ENCODE data around the gene SSTR5.

SSTR5 gene

DNA sequence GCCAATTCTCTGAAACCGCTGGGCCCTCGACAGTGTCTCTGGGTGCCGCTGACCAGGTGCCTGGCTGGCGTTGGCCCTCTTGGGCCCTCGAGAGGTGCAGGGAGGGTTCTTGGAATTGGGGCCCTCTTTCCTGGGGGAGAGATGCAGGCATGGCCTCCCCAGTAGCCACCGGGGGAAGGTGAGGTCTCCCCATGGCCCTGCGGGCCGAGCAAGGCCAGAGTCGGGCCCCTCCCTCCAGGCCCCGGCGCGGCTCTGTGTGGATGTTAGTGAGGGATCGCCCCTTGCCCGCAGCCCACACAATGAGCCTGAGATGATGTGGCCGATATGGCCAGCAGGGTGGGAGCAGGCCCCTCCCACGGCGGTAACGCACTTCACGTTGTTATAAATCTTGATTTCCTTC, 46.6 kb downstream of the SSTR5 start:
- H3K36me3 ChIP-seq (ENCODE audit: insufficient read depth, low read length): no peaks in the 10 kb centered on the region
- H3K4me1 ChIP-seq (ENCODE audit: insufficient read depth, low read length): peaks cover 23% of the 10 kb centered on the region
- no peaks in the 10 kb centered on the region for H3K9me3 ChIP-seq (ENCODE audit: low read length)
- H3K27me3 ChIP-seq (ENCODE audit: insufficient read depth, low read length): peaks cover 13% of the 10 kb centered on the region
- no peak overlapping the region for H3K4me3 ChIP-seq (ENCODE audit: low read length)
- no peak overlapping the region for H2AFZ ChIP-seq (ENCODE audit: low read depth, low read length)

DNA sequence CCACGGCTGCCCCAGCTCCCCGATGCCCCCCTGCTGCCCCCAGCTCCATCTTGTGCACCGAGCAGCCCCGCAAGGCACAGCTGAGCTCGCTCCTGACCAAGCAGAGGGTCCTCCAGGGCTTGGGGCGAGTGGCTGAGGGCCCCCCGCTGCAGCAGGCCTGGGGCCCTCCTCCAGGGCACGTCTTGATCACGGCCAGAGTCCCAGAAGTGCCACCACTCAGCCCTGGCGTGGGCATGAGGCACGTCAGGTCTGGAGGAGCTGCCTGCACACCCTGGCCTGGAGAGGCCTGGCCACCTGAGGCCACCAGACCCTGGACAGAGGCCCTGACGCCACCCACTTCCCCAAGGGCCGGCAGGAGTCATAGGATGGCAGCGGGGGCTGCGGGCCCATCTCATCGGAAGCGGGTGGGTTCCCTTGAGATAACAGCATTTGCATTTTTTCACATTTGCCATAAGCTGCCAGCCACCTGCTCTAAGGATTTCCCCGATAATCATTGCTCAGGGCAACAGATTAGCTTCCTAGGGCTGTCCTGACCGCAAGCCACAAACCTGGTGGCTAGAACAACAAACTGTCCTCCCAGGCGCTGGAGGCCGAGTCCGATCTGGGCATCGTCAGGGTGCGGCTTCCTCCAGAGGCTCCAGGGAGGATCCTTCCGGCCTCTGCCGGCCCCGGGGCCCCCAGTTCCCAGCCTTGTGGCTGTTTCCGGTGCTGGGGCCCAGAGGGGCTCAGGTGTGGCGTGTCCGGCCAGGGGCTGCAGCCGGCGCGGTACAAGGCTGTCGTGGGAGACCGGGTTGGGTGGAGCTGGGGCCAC, 47.4 kb downstream of the SSTR5 start:
- Histone ChIP-seq H3K27me3 (ENCODE audit: insufficient read depth, low read length) (peaks cover 13% of the 10 kb centered on the region), H3K36me3 (ENCODE audit: insufficient read depth, low read length) (no peaks in the 10 kb centered on the region), H3K4me3 (ENCODE audit: low read length) (no peak overlapping the region), H3K9me3 (ENCODE audit: low read length) (no peaks in the 10 kb centered on the region), H2AFZ (ENCODE audit: low read depth, low read length) (no peak overlapping the region), H3K4me1 (ENCODE audit: insufficient read depth, low read length) (peaks cover 23% of the 10 kb centered on the region)

DNA sequence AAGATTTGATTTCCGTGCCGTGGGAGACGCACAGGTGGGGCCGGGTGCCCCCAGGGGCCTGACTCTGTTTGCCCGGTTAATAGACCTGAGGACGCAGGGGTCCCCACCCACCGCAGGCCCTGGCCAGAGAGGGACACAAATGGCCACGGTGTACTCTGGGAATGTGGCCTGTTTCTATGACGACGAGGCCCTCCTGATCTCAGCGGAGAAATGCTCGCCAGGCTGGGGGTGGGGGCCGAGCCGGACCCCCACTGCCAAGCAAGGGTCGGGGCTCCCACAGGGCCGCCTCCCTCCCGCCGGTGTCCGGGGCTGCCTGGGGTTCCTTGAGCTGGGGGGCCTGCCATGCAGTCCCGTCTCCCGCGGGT, 48.0 kb downstream of the SSTR5 start:
- H3K36me3 ChIP-seq (ENCODE audit: insufficient read depth, low read length): no peaks in the 10 kb centered on the region
- H3K4me1 ChIP-seq (ENCODE audit: insufficient read depth, low read length): peaks cover 23% of the 10 kb centered on the region
- no peak overlapping the region for H3K4me3 ChIP-seq (ENCODE audit: low read length)
- H3K9me3 ChIP-seq (ENCODE audit: low read length): no peaks in the 10 kb centered on the region
- H3K27me3 ChIP-seq (ENCODE audit: insufficient read depth, low read length): peaks cover 13% of the 10 kb centered on the region
- H2AFZ ChIP-seq (ENCODE audit: low read depth, low read length): no peak overlapping the region

DNA sequence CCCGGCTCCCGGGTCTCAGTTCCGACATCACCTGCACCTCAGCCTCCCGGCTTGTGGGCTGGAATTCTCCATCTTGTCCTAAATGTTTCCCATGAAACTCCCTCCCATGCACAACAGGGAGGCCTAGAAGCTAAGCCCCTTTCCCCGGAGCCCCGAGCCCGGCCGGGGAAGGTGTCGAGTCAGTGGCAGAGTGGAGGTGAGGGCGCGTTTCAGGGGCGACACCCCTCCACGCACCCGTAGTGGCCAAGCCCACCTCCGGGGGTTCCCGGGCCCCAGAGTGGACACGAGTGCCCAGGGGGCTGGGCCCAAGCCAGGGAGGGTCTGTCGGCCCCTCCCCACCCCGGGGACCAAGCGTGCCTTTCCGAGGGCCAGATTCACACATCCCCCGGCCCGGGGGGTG, 48.5 kb downstream of the SSTR5 start:
- H3K36me3 ChIP-seq (ENCODE audit: insufficient read depth, low read length): no peaks in the 10 kb centered on the region
- peaks cover 23% of the 10 kb centered on the region for H3K4me1 ChIP-seq (ENCODE audit: insufficient read depth, low read length)
- no peaks in the 10 kb centered on the region for H3K9me3 ChIP-seq (ENCODE audit: low read length)
- no peak overlapping the region for H2AFZ ChIP-seq (ENCODE audit: low read depth, low read length)
- peaks cover 13% of the 10 kb centered on the region for H3K27me3 ChIP-seq (ENCODE audit: insufficient read depth, low read length)
- H3K4me3 ChIP-seq (ENCODE audit: low read length): no peak overlapping the region

DNA sequence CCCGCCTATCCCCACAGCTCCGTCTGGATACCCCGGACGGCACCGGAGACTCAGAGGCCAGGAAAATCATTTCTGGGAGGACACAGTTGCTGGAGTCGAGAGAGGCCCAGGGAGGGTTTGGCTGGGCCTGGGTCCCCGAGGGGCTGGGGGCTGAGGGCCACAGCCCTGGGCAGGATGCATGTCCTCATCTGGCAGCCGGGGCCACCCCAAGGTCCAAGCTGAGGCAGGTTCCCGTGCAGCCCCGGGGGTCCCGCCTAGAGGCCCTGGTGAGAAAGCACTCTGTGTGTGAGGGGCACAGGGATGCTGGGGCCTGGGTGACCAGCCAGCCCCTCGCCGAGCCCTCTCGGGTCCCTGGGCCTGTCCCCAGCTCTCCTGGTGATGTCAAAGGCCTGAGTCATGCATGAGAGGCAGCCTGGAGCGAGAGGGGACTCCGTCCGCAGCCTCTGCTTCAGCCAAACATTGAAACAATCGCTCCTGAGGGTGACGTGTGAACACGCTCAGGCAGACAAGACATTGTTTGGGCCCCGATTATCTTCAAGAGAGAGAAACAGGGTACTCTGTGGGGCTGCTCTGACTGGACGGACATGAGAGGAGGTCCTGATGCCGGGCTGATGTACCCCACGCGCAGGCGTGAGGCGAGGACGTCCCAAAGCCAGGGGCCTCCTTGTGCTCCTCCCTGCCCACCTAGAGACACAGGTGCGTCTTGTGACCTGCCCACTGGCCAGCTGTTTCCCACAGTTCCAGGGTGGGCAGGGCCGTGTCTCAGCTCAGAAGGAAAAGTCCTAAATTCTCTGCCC, 49.3 kb downstream of the SSTR5 start:
- H2AFZ ChIP-seq (ENCODE audit: low read depth, low read length): no peak overlapping the region
- H3K4me1 ChIP-seq (ENCODE audit: insufficient read depth, low read length): peaks cover 23% of the 10 kb centered on the region
- peaks cover 13% of the 10 kb centered on the region for H3K27me3 ChIP-seq (ENCODE audit: insufficient read depth, low read length)

DNA sequence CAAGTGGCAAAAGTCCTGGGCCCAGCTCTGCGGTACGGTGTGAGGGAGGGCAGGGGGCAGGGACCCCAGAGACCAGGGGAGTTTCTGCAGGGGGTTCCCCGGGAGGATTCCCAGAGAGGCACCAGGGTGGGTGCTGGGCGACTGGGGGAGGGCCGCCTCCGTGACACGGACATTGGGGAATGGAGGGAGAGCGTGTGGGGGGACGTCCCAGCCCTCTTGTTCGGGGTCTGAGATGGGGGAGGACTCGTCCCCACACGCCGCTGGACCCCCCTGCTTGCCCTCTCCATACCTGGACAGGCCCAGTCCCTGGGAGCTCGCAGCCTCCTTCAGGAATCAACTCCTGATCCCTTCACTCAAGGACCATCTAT, 49.8 kb downstream of the SSTR5 start:
- Histone ChIP-seq H3K27me3 (ENCODE audit: insufficient read depth, low read length) (peaks cover 11% of the 10 kb centered on the region), H3K9me3 (ENCODE audit: low read length) (no peaks in the 10 kb centered on the region), H3K4me3 (ENCODE audit: low read length) (no peak overlapping the region), H3K36me3 (ENCODE audit: insufficient read depth, low read length) (no peaks in the 10 kb centered on the region), H3K4me1 (ENCODE audit: insufficient read depth, low read length) (peaks cover 21% of the 10 kb centered on the region), H2AFZ (ENCODE audit: low read depth, low read length) (no peak overlapping the region)

More for the DNA sequence above, 49.3 kb downstream of the SSTR5 start:
- Histone ChIP-seq H3K36me3 (ENCODE audit: insufficient read depth, low read length) (no peaks in the 10 kb centered on the region), H3K4me3 (ENCODE audit: low read length) (no peak overlapping the region), H3K9me3 (ENCODE audit: low read length) (no peaks in the 10 kb centered on the region)

DNA sequence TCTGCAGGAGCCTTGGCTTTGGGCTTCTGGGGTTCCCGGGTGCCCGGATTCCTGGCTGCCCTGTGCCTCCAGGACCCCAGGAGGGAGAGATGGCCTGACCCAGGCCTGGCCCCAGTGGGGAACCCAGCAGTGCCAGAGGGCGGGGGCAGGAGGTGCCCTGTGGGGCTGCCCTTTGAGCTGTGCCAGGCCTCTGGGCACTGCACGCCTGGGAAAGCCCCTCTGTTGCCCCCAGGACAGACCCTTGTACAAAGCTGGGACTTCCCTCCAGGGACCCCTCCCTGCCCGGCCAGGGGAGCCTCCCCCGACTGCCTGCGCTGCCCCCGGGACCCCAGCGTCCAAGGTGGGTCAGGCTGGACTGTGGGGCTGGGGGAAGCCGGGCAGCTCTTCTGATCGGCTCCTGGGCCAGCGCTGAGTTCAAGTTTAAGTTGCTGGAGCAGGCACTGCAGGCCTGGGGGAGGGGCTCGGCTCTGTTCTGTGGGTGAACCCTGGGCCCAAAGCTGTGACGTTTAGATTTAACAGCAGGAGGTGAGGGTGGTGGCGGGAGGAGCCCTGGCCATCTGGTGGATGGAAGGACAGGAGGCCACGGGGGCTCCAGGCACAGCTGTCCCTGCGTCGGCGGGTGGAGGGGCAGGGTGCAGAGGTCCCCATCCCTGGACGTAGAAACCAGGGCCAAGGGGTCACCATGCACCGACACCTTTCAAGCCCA, 51.1 kb downstream of the SSTR5 start:
- H3K27me3 ChIP-seq (ENCODE audit: insufficient read depth, low read length): peaks cover 9% of the 10 kb centered on the region
- H3K9me3 ChIP-seq (ENCODE audit: low read length): no peaks in the 10 kb centered on the region
- H2AFZ ChIP-seq (ENCODE audit: low read depth, low read length): no peak overlapping the region
- no peak overlapping the region for H3K4me3 ChIP-seq (ENCODE audit: low read length)
- peaks cover 18% of the 10 kb centered on the region for H3K4me1 ChIP-seq (ENCODE audit: insufficient read depth, low read length)
- no peaks in the 10 kb centered on the region for H3K36me3 ChIP-seq (ENCODE audit: insufficient read depth, low read length)

DNA sequence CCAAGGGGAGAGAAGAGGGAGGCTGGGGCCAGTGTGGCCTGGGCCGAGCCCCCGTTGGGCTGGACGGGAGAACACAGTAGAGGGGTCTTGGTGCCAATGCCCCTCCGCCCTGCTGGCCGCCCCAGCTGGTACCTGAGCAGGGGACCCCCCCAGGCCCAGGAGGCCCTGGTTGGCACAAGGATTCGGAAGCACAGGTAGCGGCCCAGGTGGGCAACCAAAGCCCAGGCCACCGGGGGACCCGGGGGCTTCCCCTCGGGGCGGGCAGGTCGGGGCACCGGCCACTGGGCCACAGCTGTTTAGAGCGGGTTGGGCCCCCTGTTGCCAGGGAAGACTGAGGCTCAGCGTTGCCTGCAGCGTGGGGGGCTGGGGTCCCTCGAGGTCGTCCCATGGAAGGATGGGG, 51.7 kb downstream of the SSTR5 start:
- Histone ChIP-seq H2AFZ (ENCODE audit: low read depth, low read length) (no peak overlapping the region), H3K36me3 (ENCODE audit: insufficient read depth, low read length) (no peaks in the 10 kb centered on the region), H3K4me1 (ENCODE audit: insufficient read depth, low read length) (peaks cover 18% of the 10 kb centered on the region), H3K9me3 (ENCODE audit: low read length) (no peaks in the 10 kb centered on the region), H3K4me3 (ENCODE audit: low read length) (no peak overlapping the region), H3K27me3 (ENCODE audit: insufficient read depth, low read length) (peaks cover 6% of the 10 kb centered on the region)

DNA sequence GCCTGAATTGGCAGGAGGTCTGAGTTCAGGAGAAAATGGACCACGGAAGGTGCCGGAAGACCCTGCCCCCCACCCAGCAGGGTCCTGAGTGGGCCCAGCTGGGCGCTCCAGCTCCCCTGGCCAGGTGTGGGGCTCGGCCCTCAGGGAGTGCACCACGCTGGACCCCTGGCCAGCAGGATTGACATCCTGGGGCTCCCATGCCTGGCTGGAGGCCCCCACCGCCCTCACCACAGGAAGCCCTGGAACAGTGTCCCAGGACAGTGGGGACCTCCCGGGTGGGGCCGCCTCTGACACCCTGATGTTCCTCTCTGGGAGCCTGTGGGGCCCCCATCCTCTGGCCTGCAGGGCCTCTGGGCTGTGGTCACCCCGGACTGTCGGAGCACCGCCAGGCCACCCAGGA, 52.2 kb downstream of the SSTR5 start:
- H3K27me3 ChIP-seq (ENCODE audit: insufficient read depth, low read length): peaks cover 6% of the 10 kb centered on the region
- no peaks in the 10 kb centered on the region for H3K36me3 ChIP-seq (ENCODE audit: insufficient read depth, low read length)
- no peak overlapping the region for H3K4me3 ChIP-seq (ENCODE audit: low read length)
- H3K9me3 ChIP-seq (ENCODE audit: low read length): no peaks in the 10 kb centered on the region
- no peak overlapping the region for H2AFZ ChIP-seq (ENCODE audit: low read depth, low read length)
- H3K4me1 ChIP-seq (ENCODE audit: insufficient read depth, low read length): peaks cover 18% of the 10 kb centered on the region

DNA sequence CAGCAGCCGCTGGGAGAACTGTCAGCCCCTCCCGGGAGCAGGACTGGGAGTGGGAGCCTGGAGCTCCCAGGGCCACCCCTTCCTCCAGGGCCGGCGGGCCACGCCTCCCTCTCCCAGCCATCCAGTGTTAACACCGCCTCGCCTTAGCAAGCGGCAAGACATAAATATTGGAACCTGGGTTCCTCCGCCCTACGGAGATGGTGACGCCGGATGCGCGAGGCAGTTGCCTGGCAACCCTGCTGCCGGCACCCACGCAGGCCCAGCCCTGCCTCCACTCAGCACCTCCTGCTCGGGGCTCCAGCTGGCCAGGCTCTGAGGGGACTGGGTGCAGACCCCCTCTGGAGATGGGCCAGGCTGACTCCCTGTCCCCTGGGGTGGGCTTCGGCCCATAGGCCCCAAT, 52.9 kb downstream of the SSTR5 start:
- H3K4me1 ChIP-seq (ENCODE audit: insufficient read depth, low read length): peaks cover 15% of the 10 kb centered on the region

DNA sequence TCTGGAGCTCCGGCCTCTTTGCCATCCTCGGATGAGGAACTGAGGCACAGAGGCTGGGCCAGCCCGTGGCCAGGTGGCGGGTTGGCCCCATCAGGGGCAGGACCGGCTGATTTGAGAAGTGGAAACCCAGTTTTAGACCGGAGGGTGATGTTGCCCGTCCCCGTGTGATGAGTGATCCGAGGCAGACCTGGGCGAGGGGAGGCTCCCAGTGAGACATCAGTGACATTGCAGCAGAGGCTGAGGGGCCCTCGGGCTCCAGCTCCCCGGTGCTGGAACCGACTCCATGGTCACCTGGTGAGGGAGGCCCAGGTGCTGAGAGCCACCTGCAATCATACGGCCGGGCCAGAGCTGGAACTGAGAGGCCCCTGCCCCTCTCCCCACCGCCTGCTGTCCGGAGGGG, 53.5 kb downstream of the SSTR5 start:
- Histone ChIP-seq H3K4me3 (ENCODE audit: low read length) (no peak overlapping the region), H3K9me3 (ENCODE audit: low read length) (no peaks in the 10 kb centered on the region), H2AFZ (ENCODE audit: low read depth, low read length) (no peak overlapping the region), H3K36me3 (ENCODE audit: insufficient read depth, low read length) (no peaks in the 10 kb centered on the region), H3K27me3 (ENCODE audit: insufficient read depth, low read length) (peaks cover 6% of the 10 kb centered on the region), H3K4me1 (ENCODE audit: insufficient read depth, low read length) (peaks cover 9% of the 10 kb centered on the region)

More for the DNA sequence above, 52.9 kb downstream of the SSTR5 start:
- Histone ChIP-seq H3K9me3 (ENCODE audit: low read length) (no peaks in the 10 kb centered on the region), H3K36me3 (ENCODE audit: insufficient read depth, low read length) (no peaks in the 10 kb centered on the region), H2AFZ (ENCODE audit: low read depth, low read length) (no peak overlapping the region), H3K27me3 (ENCODE audit: insufficient read depth, low read length) (peaks cover 6% of the 10 kb centered on the region), H3K4me3 (ENCODE audit: low read length) (no peak overlapping the region)

DNA sequence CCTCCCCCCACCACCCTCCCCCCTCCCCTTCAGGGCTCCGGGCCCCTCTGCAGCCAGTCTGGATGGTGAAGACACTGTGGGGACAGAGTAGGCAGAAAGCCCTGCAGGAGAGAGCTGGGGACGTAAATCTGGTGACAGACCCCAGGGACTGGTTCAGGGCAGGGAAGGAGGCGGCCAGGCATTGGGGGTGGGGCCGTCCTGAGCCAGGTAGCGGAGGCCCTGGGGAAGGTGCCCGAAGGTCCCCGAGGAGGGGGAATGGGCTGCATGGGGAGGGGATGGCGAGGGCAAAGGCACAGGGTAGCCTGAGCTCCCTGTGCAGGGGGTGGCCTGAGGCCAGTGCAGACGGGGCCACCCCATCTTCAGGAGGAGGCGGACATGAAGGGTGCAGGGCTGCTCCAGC, 54.0 kb downstream of the SSTR5 start:
- Histone ChIP-seq H2AFZ (ENCODE audit: low read depth, low read length) (no peak overlapping the region), H3K36me3 (ENCODE audit: insufficient read depth, low read length) (no peaks in the 10 kb centered on the region), H3K9me3 (ENCODE audit: low read length) (no peaks in the 10 kb centered on the region), H3K4me3 (ENCODE audit: low read length) (no peak overlapping the region), H3K27me3 (ENCODE audit: insufficient read depth, low read length) (peaks cover 6% of the 10 kb centered on the region), H3K4me1 (ENCODE audit: insufficient read depth, low read length) (peaks cover 4% of the 10 kb centered on the region)

DNA sequence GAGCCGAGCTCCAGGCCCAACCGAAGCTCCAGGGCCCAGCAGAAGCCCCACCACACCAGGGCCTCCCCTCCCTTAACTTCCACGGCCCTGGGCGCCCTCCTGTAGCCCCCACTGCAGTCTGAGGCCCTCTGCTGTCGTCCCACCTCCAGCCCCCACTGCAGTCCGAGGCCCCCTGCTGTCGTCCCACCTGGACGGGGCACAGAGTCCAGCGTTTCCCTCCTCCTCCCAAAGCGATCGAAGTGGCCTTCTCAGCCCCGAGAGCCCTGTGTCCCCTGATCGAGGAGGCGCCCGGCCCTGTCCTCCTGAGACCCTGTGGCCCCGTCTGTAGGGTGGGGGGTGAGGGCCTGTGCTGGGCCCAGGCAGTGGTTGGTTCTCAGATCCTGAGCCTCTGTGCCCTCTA, 54.6 kb downstream of the SSTR5 start:
- Histone ChIP-seq H3K4me1 (ENCODE audit: insufficient read depth, low read length) (no peaks in the 10 kb centered on the region), H2AFZ (ENCODE audit: low read depth, low read length) (no peak overlapping the region), H3K4me3 (ENCODE audit: low read length) (no peak overlapping the region)

More for the DNA sequence above, 54.6 kb downstream of the SSTR5 start:
- Histone ChIP-seq H3K9me3 (ENCODE audit: low read length) (no peaks in the 10 kb centered on the region), H3K27me3 (ENCODE audit: insufficient read depth, low read length) (peaks cover 5% of the 10 kb centered on the region), H3K36me3 (ENCODE audit: insufficient read depth, low read length) (no peaks in the 10 kb centered on the region)
